Heart right ventricle (tissue), 16 donors: ENCODE measurements around the gene PEX10. TPM values are rescaled to one million over a fixed set of nuclear protein-coding genes. Genes with fewer than 3 reads are reported as not detected.
"Not testable (repeated sequence)": the region's sequence is repeated elsewhere in the genome, so short reads cannot be mapped to it uniquely, and the experiment has no call there.

Source experiments
- ATAC-seq, 8 donors: fragments of 200-7000 bp; cut with Tn5 transposase; one replicate each; pipeline ENCODE4 v1.9.1; 2020; ENCODE audit warnings: mild to moderate bottlenecking in 8 of 8, moderate library complexity in 8 of 8, moderate number of reproducible peaks in 1 of 8
- DNase-seq, 2 donors: peaks; one replicate each; pipeline ENCODE4 v3.0.0-alpha.2; 2020
- H3K27ac ChIP-seq, 10 donors: fragments of 200-600 bp; sonication (generic) in 2 of 10; one replicate each; pipeline versions ENCODE4 v1.5.0 to v1.8.0; 2020 to 2022; ENCODE audit warnings: mild to moderate bottlenecking in 3 of 10
- H3K27me3 ChIP-seq, 7 donors: fragments of 200-600 bp; one replicate each; pipeline ENCODE4 v1.8.0; 2021 to 2022; ENCODE audit warnings: mild to moderate bottlenecking in 2 of 7
- H3K36me3 ChIP-seq, 9 donors: fragments of 200-600 bp; sonication (generic) in 1 of 9; one replicate each; pipeline versions ENCODE4 v1.5.0 to v1.8.0; 2020 to 2022; ENCODE audit warnings: mild to moderate bottlenecking in 2 of 9
- H3K4me1 ChIP-seq, 9 donors: fragments of 200-600 bp; sonication (generic) in 1 of 9; one replicate each; pipeline versions ENCODE4 v1.5.0 to v1.8.0; 2020 to 2022; ENCODE audit warnings: mild to moderate bottlenecking in 4 of 9
- H3K4me3 ChIP-seq, 10 donors: fragments of 200-600 bp; sonication (generic) in 2 of 10; one replicate each; pipeline versions ENCODE4 v1.5.0 to v1.8.0; 2020 to 2022; ENCODE audit warnings: mild to moderate bottlenecking in 7 of 10, moderate library complexity in 2 of 10
- H3K9me3 ChIP-seq, 11 donors: fragments of 200-600 bp in 10 of 11; sonication (generic) in 2 of 11; one replicate each; pipeline versions ENCODE4 v1.5.0 to v1.8.0; 2013 to 2022; ENCODE audit warnings: mild to moderate bottlenecking in 2 of 11, control low read depth in 1 of 11, moderate library complexity in 1 of 11
- WGBS, 2 donors: extraction: QIAGEN DNeasy Blood & Tissue Kit; methylation state at CpG; one replicate each; pipeline ENCODE4 v1.1.7; 2013; ENCODE audit warnings: inconsistent platforms in 1 of 2; 5-methylcytosine and 5-hydroxymethylcytosine counted together
- intact Hi-C, 10 donors: fragments of 100-400 bp; cut with DNase I; formaldehyde crosslinking; loops; one replicate each; pipeline versions ENCODE4 v1.11.1 to v1.14.2; 2022
- long read RNA-seq, 3 donors: library from polyadenylated mRNA; unstranded; transcript quantifications; one replicate each; pipeline ENCODE4 v2.0.0, GENCODE V29; 2020 to 2021
- polyA plus RNA-seq, 2 donors: library from polyadenylated mRNA; stranded (reverse); fragments of 200-250 nt; gene quantifications; one replicate each; pipeline ENCODE4 v1.2.3, GENCODE V29; 2013
- total RNA-seq, 10 donors: library from RNA; stranded (reverse); fragmentation: NEBNext Ultra II Directional in 3 of 10; extraction: Animal tissue kit (Norgen Biotek cat#: 25700) in 3 of 10; gene quantifications; one replicate each; pipeline versions ENCODE4 v1.2.1 to v1.2.4, GENCODE V29; 2021 to 2023
- TF ChIP-seq, protein P1 (sequence below), 9 donors: fragments of 200-600 bp; sonication (generic) in 2 of 9; IDR thresholded peaks; one replicate each; pipeline versions ENCODE4 v1.5.0 to v1.8.0; 2021 to 2022; ENCODE audit warnings: antibody characterized with exemption in 9 of 9, mild to moderate bottlenecking in 5 of 9, moderate library complexity in 1 of 9
- donor health status: Arrhythmogenic right ventricular cardiomyopathy.
- donor health status: ischemic (EF 13 %, LVEDD 7.1; RV severe dilation, severe dysfunction).
- donor health status: healthy with polysubstance abuse.
- donor health status: DM: no; HTN: yes; CAD: no.
- donor health status: DM: no; HTN: no; CAD: no.
- donor health status: ischemic (EF 25% LVEDD 6.9; RV normal size, moderate dysfunction).
- donor health status: ischemic (EF 25% LVEDD 5.7; RV mildly dilated, moderate dysfunction).
- donor health status: healthy.
- donor health status: DM: yes; HTN: yes; CAD: no.
- donor health status: Ischemic cardiomyopathy.
- donor health status: ischemic (EF 35%, LVEDD 5.7; RV mildly dilated, moderate dysfunction).
- donor health status: nonischemic (EF 11% LVEDD 7.7; RV severe dilation, severe dysfunction).
- donor health status: DM: yes; HTN: yes; CAD: no.
- donor health status: PGD.
- donor health status: ischemic (EF 29% LVEDD 5.4; RV normal size, mild dysfunction).
- donor health status: nonischemic (EF 23%, LVEDD 6.1; RV moderate dilation, normal function).

Gene PEX10
- total RNA-seq: 10 to 100 TPM; 14.6 to 26.0 (median 18.6) TPM
- 10 to 100 TPM; 13.7 to 19.1 TPM for polyA plus RNA-seq
- long read RNA-seq, donor 1, transcript PEX10-202 (6 exons, 1,997 nt): major isoform, 36 of 40 reads
- long read RNA-seq, donor 1, partial matches to known transcripts: 0 of 40 reads
- long read RNA-seq, donor 1, other reads (novel, unspliced or antisense): 4 of 40 reads
- long read RNA-seq, donor 2, transcript PEX10-202 (6 exons, 1,997 nt): major isoform, 54 of 60 reads
- long read RNA-seq, donor 2, partial matches to known transcripts: 2 of 60 reads
- long read RNA-seq, donor 2, other reads (novel, unspliced or antisense): 4 of 60 reads
- long read RNA-seq, donor 3, transcript PEX10-202 (6 exons, 1,997 nt): major isoform, 81 of 96 reads
- long read RNA-seq, donor 3, partial matches to known transcripts: 9 of 96 reads
- long read RNA-seq, donor 3, other reads (novel, unspliced or antisense): 6 of 96 reads

DNA sequence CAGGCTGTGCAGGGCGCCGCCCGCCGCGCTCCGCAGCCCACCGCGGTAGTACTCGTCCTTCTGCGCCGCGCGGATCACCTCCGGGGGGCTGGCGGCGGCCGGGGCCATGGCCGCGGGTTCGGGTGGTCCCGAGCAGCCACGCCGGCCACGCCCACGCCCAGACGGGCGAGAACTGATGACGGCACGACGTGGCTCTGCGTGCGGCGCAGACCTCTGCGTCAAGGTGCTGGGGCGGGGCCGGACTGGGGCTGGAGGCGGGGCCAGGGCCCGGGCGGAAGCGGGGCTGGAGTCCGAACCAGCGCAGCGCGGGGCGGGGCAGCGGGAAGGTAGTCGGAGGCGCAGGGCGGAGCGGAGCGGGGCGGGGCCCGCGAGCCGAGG, at the start of gene PEX10:
PEX10 (minus strand) TSS at position 170 of the 378 bp plus-strand sequence; CDS start at position 108, 62 bp downstream.
- Histone ChIP-seq H3K27ac (peak within 1 kb of the TSS; percentile 76 to 93 (median 90)), H3K36me3 (peaks cover 0 to 26% (median under 1%) of the 10 kb centered on the region in 9 donors), H3K4me3 (peak within 1 kb of the TSS; percentile 74 to 99 (median 86)), H3K27me3 (peaks cover 0 to 24% (median 17%) of the 10 kb centered on the region in 7 donors), H3K4me1 (peaks cover 3 to 37% (median 25%) of the 10 kb centered on the region in 9 donors), H3K9me3 (no peaks in the 10 kb centered on the region)
- TF ChIP-seq, protein P1, sequence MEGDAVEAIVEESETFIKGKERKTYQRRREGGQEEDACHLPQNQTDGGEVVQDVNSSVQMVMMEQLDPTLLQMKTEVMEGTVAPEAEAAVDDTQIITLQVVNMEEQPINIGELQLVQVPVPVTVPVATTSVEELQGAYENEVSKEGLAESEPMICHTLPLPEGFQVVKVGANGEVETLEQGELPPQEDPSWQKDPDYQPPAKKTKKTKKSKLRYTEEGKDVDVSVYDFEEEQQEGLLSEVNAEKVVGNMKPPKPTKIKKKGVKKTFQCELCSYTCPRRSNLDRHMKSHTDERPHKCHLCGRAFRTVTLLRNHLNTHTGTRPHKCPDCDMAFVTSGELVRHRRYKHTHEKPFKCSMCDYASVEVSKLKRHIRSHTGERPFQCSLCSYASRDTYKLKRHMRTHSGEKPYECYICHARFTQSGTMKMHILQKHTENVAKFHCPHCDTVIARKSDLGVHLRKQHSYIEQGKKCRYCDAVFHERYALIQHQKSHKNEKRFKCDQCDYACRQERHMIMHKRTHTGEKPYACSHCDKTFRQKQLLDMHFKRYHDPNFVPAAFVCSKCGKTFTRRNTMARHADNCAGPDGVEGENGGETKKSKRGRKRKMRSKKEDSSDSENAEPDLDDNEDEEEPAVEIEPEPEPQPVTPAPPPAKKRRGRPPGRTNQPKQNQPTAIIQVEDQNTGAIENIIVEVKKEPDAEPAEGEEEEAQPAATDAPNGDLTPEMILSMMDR (IDR thresholded peaks at IDR 0.05): no peak
- WGBS, 2 donors: 0 to 1% methylated on average over 38 to 55 of the region's 55 CpGs
- DNase-seq: peak; percentile 96 to 99
- intact Hi-C loops: loop anchor here in 8 of 10 donors (2.0 to 10.0 kb wide), 7 partner anchors 115 to 1012 kb away; partner anchors contain the start of gene PANK4 (in 1 of the 8)
- ATAC-seq: peak; percentile 94 to 96 (median 94)

DNA sequence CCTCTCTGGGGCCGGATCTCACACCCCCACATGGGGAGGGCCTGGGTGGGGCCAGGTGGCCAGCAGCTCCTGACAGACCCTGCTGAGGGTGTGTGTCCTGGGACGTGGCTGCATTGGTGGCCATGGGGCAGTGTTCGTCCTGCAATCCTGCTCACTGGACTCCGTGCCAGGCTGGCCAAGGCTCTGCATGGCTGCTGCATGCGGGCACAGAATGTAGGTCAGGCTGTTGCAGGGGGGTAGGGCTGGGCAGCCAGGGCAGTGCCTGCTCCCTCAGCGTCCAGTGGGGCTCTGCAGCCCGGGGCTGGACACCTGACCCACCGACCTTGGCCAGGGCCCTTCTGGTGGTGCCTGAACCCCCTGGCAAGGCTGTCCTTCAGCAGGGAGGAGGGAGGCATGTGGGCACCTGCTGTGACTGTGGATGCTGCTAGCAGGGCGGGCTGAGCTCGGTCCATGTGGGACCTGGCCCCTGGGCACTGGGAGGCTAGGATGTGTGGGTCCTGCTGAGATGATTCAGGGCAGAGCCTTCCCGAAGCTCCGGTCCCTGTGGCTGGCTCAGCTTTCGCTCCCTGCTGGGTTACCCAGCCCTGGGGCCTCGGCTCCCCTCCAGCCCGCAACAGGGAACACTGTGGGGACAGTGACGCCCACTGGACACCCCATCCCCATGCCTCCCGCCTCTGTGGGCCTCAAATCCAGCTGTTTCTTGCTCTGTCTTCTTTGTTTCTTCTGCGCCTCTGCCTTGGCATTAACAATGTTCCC, 48.8 kb upstream of the PEX10 start:
- TF ChIP-seq, protein P1 (IDR thresholded peaks at IDR 0.05): no peak
- intact Hi-C loops: loop anchor here in 1 of 10 donors (10.0 kb wide), 1 partner anchor 84 kb away; no protein-coding TSS in a partner anchor
- H3K36me3 ChIP-seq: no peaks in the 10 kb centered on the region
- H3K4me3 ChIP-seq: no peak overlapping the region
- H3K9me3 ChIP-seq: no peaks in the 10 kb centered on the region
- H3K4me1 ChIP-seq: peaks cover 0 to 10% (median 4%) of the 10 kb centered on the region in 9 donors
- ATAC-seq (no peak), DNase-seq (no peak)
- H3K27ac ChIP-seq: no peak overlapping the region
- 71 to 72% methylated on average over 18 of the region's 18 CpGs for WGBS, 2 donors
- H3K27me3 ChIP-seq: peaks cover 8 to 63% (median 50%) of the 10 kb centered on the region in 7 donors

DNA sequence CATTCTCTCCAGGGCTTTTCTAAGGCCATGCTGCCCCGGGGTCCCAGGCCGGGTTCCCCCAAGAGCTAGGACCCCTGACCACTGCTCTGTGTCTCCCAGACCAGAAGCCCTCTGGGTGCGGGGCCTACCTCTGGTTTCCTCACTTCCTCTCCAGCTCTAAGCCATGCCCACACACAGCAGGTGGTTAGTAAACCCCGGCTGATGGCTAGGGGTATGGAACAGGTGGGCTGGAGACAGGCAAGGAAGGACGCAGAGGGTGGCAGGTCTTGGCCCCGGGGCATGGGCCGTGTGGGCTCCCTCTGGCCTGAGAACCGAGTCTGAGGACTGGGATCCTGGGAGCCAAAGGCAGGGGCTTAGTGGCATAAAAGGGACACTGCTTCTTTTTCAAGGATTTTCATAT, 47.8 kb upstream of the PEX10 start:
- DNase-seq (no peak), ATAC-seq (no peak)
- Histone ChIP-seq H3K27ac (no peak overlapping the region), H3K9me3 (no peaks in the 10 kb centered on the region), H3K4me3 (no peak overlapping the region), H3K36me3 (no peaks in the 10 kb centered on the region), H3K4me1 (peaks cover 0 to 10% (median 4%) of the 10 kb centered on the region in 9 donors), H3K27me3 (peaks cover 0 to 63% (median 48%) of the 10 kb centered on the region in 7 donors)
- 68 to 72% methylated on average over 8 of the region's 8 CpGs for WGBS, 2 donors
- intact Hi-C loops: loop anchor here in 1 of 10 donors (10.0 kb wide), 1 partner anchor 85 kb away; no protein-coding TSS in a partner anchor
- TF ChIP-seq, protein P1 (IDR thresholded peaks at IDR 0.05): no peak

- TF ChIP-seq, protein P1 (IDR thresholded peaks at IDR 0.05): peak in 5 of 9 donors; percentile 20 to 53 (median 31)
- 34 to 44% methylated on average over 23 of the region's 23 CpGs for WGBS, 2 donors
- Histone ChIP-seq H3K9me3 (no peaks in the 10 kb centered on the region), H3K4me3 (no peak overlapping the region), H3K27me3 (peaks cover 0 to 63% (median 46%) of the 10 kb centered on the region in 7 donors), H3K27ac (no peak overlapping the region), H3K36me3 (no peaks in the 10 kb centered on the region), H3K4me1 (peaks cover 0 to 10% (median 4%) of the 10 kb centered on the region in 9 donors)
- ATAC-seq: peak; percentile 57 to 88 (median 84)
- DNase-seq: peak; percentile 40 to 63
- intact Hi-C loops: loop anchor here in 1 of 10 donors (10.0 kb wide), 1 partner anchor 85 kb away; no protein-coding TSS in a partner anchor
These were observed 47.4 kb upstream of the PEX10 start for GRCh38 chr1:2459757-2460156.

DNA sequence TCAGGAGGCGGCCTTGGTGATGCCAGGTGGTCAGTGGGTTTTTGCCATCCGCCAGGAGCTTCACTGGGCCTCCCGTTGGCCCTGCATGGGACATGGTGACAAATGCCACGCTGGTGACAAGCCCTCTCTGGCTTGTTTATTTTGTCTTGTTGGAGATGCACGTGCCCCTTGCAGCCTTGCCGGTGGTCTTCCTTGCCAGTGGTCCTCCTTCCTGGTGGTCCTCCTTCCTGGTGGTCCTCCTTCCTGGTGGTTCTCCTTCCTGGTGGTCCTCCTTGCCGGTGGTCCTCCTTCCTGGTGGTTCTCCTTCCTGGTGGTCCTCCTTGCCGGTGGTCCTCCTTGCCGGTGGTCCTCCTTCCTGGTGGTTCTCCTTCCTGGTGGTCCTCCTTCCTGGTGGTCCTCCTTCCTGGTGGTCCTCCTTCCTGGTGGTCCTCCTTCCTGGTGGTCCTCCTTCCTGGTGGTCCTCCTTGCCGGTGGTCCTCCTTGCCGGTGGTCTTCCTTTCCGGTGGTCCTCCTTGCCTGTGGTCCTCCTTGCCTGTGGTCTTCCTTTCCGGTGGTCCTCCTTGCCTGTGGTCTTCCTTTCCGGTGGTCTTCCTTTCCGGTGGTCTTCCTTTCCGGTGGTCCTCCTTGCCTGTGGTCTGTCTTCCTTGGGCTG, 46.9 kb upstream of the PEX10 start:
- DNase-seq, H3K4me1 ChIP-seq, H3K27ac ChIP-seq, H3K4me3 ChIP-seq, intact Hi-C loops, ATAC-seq, H3K9me3 ChIP-seq, H3K36me3 ChIP-seq: not testable (repeated sequence)
- H3K27me3 ChIP-seq: peaks cover 0 to 63% (median 46%) of the 10 kb centered on the region in 7 donors
- WGBS, 2 donors: 69 to 81% methylated on average over 14 to 16 of the region's 16 CpGs
